ENCODE data around the gene KCTD6. TPM values are rescaled to one million over a fixed set of nuclear protein-coding genes. Genes with fewer than 3 reads are reported as not detected.

The KCTD6 gene
- total and polyA plus RNA-seq, 2 donors from 2014 or later (not counting 2 experiments from before 2014, with no cell fraction given) = 5.8 to 8.7 TPM

Other genes starting within 250 kb of the KCTD6 start
- 13.5 and 13.6 TPM in 2 replicates for gene RPP14, start 185.9 kb upstream of the KCTD6 start, total RNA-seq
- 8.3 and 8.7 TPM in 2 replicates for gene RPP14, start 185.9 kb upstream of the KCTD6 start, polyA plus RNA-seq
- gene HTD2, start 185.6 kb upstream of the KCTD6 start, total RNA-seq = 6.5 and 7.5 TPM in 2 replicates
- 5.2 and 7.0 TPM in 2 replicates for gene HTD2, start 185.6 kb upstream of the KCTD6 start, polyA plus RNA-seq
- gene PXK, start 159.2 kb upstream of the KCTD6 start, total RNA-seq = 14.5 and 18.8 TPM in 2 replicates
- gene PXK, start 159.2 kb upstream of the KCTD6 start, polyA plus RNA-seq = 7.9 and 8.0 TPM in 2 replicates
- 69.0 and 72.7 TPM in 2 replicates for gene PDHB, start 58.3 kb upstream of the KCTD6 start, total RNA-seq
- gene PDHB, start 58.3 kb upstream of the KCTD6 start, polyA plus RNA-seq = 66.1 and 68.4 TPM in 2 replicates
- 0.34 and 0.42 TPM in 2 replicates for gene ACOX2, start 45.1 kb downstream of the KCTD6 start, total RNA-seq
- gene ACOX2, start 45.1 kb downstream of the KCTD6 start, polyA plus RNA-seq = 0.39 and 0.74 TPM in 2 replicates
- not detected in 2 replicates for gene FAM107A, start 85.3 kb downstream of the KCTD6 start, total RNA-seq
- not detected in 2 replicates for gene FAM107A, start 85.3 kb downstream of the KCTD6 start, polyA plus RNA-seq
- not detected in 2 replicates for gene FAM3D, start 174.7 kb downstream of the KCTD6 start, total RNA-seq
- not detected in 2 replicates for gene FAM3D, start 174.7 kb downstream of the KCTD6 start, polyA plus RNA-seq